ENCODE results near the gene SSC5D.
A peak's percentile ranks its signal among the peaks of the same experiment; 100 is the strongest.

Gene SSC5D

GRCh38 chr19:55539090-55539984 is 51.1 kb downstream of the SSC5D start:
- no peak for DNase-seq

DNA sequence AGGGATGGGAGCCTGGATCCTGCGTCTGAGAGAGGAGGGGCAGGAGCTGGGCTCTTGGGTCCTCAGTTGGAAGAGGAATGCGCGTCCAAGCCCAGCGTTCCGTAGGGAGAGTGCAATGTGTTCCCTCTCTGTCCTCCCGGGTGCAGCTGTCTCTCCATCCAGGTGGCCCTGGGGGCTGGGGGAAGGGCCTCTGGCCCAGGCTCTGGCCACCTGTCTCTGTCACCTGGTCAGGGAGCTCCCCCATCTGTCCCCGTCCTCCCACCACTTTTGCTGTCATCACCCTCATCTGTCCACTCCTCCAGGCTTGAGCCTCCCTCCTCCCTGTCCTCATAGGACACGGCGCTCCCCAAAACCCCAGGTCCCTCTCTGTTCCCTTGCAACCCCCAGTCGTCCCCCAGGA is 52.4 kb downstream of the SSC5D start:
- DNase-seq: no peak

DNA sequence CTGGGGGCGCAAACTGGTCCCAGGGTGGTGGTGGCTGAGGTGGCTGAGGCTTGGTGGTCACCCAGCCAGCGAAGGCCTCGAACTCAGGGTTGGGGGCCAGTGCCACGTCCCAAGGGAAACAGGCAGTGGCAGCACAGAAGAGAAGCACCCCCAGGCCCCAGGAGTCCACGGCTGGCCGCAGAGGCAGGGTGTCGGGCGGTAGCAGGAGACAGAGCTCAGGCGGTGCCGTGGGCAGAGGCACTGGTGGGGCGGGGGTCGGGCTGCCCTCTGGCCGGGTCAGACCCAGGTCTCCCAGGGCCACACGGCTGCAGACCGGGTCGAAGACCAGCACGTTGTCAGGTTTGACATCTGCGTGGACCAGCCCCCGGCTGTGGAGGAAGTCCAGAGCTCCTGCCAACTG is 52.9 kb downstream of the SSC5D start:
- no peak for DNase-seq

DNA sequence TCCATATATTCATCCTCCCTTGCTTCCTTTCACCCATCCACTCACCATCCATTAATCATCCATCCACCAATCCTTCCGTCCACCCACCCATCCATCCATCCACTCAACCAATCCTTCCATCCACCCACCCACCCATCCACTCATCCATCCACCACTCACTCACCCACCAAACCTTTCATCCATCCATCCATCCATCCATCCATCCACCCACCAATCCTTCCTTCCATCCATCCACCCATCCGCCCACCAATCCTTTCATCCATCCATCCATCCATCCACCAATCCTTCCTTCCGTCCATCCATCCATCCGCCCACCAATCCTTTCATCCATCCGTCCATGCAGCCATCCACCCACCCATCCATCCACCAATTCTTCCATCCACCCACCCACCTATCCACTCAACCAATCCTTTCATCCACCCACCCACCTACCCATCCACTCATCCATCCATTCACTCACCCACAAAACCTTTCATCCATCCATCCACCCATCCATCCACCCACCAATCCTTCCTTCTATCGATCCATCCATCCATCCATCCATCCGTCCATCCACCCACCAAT is 54.1 kb downstream of the SSC5D start:
- DNase-seq: no peak

DNA sequence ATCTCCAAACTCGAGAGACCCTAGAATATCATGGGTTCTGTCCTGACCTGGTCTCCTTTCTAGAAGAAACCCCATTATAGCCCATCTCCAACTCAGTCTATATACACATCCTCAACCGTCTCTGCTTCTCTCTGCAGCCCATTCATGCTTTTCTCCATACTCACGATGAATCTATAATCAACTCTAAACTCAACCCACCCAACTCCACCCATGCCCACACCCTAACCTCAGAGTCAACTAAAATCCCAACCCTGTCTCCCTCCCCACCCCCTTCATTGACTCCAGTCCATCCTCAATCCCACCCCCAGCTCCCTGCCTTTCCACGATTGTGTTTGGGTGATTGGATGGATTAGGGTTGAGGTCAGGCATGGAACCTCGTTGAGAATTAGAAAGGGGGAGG is 55.3 kb downstream of the SSC5D start:
- no peak for DNase-seq

- no peak for DNase-seq
These were observed 55.8 kb downstream of the SSC5D start for GRCh38 chr19:55544014-55544413.

- no peak for DNase-seq
These were observed 56.7 kb downstream of the SSC5D start for GRCh38 chr19:55544776-55545439.

DNA sequence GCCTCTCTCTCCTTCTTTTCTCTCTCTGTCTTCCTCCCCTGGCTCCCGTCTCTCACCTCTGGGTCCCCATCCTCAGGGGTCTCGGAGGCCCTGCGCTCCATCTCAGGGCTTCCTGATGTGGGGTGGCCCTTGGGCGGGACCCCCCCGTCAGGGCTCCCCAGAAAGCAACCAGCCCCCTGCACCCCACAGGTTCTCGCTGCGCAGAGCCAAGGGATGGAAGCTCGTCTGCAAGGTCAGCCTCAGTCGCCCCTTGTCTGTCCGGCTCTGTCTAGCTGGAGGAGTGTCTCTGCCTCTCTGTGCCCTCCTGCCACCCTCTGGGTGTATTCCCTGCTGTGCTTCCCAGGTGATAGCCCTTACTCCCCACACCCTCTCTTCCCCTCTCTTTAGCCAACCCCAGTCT is 57.2 kb downstream of the SSC5D start, which contains the start of gene SBK3:
Gene SBK3 (minus strand): TSS at position 101 of the 400 bp plus-strand sequence. CDS start 0 bp downstream, at position 101.
- DNase-seq: no peak

GRCh38 chr19:55546011-55546410 is 57.8 kb downstream of the SSC5D start:
- no peak for DNase-seq

DNA sequence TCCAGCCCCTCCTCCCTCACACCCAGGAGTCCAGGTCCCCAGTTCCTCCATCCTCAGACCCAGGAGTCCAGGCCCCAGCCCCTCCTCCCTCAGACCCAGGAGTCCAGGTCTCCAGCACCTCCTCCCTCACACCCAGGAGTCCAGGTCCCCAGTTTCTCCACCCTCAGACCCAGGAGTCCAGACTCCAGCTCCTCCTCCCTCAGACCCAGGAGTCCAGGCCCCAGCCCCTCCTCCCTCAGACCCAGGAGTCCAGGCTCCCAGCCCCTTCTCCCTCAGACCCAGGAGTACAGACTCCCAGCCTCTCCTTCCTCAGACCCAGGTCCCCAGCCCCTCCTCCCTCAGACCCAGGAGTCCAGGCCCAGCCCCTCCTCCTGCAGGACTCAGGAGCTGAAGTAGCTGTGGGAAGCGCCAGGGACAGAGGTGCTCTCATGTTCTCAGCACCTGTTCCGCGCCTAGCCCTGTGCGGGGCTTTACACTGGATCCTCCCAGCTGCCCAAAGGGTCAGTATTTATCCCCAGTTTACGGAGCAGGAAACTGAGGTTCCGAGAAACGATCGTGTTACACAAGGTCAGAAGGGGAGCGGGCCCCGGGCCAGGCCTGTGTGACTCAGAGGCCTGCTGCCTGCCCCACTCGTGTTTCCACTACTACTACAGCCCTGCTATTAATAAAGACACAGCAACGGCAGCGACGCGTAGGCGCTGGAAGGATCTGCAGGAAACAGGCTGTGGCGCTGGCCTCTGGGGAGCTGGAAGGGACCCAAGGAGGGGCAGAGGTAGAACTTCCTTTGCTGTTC is 58.8 kb downstream of the SSC5D start:
- peak; percentile 87 for DNase-seq

DNA sequence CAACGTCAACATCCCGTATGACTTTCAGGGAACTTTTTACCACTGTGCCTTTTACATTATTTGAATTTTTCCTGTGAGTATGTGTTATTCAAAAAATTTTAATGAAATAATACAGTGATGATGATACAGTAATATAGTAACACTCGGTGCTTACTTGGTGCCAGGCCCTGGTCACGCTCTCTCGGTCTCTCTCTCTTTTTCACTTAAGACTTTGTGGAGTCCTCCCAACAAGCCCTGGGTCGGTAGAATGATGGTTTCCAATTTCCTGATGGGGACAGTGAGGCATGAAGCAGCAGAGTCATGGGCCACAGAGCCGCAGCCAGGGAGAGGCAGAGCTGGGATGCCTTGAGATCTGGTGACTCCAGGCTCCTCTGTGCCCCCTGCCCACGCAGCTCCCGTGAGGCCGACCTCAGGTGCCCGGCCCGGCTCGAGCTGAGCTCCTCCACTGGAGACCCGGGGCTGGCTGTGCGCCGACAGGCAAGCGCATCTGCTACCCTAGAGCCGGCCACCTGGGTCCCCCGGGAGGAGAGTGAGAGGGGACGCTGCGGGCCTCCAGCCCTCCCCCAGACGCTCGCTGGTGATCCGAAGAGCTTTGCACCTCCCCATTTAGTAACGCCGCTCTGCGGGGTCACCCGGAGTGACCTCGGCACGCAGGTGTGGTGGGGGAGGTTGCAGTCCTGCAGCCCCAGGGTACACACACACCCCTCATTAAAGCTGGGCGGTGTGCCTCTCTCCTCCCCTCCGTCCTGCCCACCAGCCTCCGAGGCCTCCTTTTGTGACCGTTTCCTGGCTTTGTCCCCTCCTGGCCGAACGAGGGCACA is 61.5 kb downstream of the SSC5D start:
- DNase-seq: no peak

DNA sequence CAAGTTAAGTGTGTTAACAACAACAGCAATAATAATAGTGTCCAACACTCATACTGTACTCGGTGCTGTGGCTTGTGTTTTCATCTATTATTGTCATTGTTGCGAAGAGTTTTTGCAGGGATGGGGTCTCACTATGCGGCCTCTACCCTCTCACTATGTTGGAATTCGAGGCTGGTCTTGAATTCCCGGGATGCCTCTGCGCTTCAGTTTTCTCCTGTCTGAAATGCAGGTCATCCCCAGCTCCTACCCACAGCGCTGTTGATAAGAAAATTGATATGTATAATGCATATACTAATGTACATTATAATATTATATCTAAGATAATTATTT is 62.0 kb downstream of the SSC5D start:
- no peak for DNase-seq

DNA sequence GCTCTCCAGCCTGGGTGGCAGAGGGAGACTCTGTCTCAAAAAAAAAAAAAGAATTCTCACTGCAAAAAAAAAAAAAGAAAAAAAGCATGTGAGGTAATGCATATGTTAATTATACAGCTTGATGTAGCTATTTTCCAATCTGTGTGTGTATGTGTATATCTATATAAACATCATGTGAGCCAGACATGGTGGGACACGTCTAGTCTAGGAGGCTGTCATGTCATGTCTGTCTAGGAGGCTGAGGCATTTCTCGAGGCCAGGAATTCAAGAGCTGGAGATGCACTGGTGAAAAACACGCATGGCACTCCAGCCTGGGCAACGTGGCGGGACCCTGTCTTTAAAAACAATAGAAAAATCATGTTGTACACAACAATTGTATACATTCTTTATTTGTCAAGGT is 64.0 kb downstream of the SSC5D start:
- no peak for DNase-seq

- no peak for DNase-seq
These were observed 64.4 kb downstream of the SSC5D start for GRCh38 chr19:55552620-55553019.

DNA sequence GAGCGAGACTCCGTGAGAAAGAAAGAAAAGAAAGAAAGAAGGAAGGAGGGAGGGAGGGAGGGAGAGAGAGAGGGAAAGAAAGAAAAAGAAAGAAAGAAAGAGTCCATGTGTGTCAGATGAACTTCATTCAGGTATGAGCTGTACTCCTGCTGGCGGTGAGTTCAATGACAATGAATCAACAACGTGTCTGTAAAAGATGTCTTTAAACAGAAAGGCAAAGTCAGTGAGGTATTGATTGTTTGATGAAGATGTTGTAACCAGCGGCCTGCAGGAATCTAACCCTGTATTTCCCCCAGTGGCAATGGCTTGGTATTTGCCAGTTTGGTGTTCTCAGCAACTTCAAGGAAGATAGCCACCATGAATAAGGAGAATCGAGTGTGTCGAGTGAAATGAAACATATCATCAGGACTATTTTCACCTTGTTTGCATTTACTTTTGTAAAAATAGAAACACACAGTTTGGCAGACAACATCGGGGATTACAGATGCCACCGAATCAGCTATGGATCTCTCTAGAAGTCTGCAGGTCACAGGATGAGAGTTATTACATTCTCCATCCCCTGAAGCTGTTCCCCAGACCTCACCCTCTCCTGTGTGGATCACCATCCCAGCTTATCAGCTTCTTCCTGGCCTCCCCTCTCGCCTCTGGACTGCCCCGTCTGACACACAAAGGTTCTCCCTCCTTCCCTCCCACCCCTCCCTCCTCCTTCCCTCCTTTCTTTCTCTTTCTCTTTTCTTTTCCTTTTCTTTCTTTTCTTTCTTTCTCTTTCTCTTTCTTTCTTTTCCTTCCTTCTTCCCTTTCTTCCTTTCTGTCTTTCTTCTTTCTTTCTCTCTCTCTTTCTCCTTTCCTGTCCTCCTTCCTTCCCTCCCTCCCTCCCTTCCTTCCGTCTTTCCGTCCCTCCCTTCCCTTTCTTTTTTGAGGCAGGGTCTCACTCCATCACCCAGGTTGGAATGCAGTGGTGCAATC is 65.3 kb downstream of the SSC5D start:
- no peak for DNase-seq

DNA sequence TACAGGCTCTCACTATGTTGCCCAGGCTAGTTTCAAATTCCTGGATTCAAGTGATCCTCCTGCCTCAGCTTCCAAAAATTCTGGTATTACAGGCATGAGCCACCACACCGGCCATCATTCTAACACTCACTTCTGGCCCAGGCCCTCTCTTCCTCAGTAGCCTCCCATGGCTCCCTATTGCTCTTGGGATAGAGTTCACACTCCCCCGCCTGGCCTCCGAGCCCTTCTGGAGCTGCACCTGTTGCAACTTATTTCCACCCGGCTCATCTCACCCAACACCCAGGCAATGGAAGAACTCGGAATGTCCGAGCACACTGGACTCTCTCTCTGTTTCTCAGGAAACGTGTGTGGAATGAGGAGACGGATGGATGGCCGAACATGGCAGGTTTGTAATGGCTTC is 66.1 kb downstream of the SSC5D start:
- no peak for DNase-seq

DNA sequence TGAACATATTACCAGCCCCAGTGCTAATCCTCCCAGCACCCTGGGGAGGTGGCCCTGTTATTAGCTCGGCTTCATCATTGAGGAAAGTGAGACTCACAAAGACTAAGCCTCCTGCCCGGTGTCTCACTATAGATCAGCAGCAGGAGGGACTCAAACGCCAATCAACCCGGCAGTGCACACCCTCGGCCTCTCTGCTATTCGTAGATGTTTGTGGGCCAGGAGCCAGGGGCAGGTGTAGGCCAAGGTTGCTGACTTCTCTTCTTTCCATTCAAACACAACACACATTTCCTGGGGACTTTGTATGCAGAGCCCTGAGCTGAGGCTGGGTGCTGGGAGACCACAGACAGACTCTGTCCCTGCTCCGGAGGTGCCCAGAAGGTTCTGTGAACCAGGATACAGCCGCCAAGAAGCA is 66.5 kb downstream of the SSC5D start:
- no peak for DNase-seq

- DNase-seq: no peak
These were observed 71.4 kb downstream of the SSC5D start for GRCh38 chr19:55559684-55560083.

DNA sequence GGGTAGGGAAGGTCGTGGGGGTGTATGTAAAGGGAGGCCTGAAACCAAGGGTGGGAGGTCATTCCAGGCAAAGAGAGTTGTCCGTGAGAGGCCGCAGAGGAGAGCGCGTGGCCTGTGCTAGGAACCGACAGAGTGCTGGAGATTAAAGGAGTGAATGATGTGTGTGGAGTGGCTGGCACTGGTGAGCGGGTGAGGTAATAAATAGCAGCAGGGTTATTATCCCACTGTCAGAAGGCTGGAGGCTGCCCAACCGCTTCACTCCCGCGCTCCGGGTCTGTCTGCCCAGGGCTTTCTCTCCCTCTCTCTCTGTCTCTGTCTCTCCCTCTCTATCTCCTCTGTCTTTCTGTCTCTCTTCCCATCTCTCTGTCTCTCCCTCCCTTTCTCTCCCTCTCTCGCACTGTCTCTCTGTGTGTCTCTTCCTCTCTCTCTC is 75.0 kb downstream of the SSC5D start:
- DNase-seq: no peak

- DNase-seq: no peak
These were observed 78.6 kb downstream of the SSC5D start for GRCh38 chr19:55566823-55567222.

GRCh38 chr19:55567708-55568328 is 79.6 kb downstream of the SSC5D start:
- DNase-seq: no peak
